ENCODE data around the gene TP53RK. TPM values are rescaled to one million over a fixed set of nuclear protein-coding genes. Genes with fewer than 3 reads are reported as not detected.

Gene TP53RK
- total RNA-seq, 2 donors from 2014 or later = 11.3 to 12.1 TPM

DNA sequence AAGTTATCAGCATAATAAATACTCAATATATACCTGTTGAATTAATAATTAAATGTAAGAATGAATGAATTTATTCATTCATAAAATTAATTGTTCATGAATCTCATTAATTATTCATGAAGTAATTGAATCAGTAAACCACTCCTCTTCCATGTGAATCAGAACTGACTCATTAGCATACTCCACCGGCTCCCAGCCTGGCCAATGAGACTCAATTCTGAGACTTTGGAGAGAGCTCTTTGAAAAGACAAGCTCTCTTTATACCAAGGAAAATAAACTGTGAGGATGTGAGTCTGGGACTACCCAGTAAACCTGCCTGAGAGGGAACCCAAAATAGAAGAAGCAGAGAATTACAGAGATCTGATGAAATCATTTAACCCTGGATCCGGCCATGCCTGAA lies 11.8 kb upstream of the TP53RK start:
- H3K27ac ChIP-seq = no peak overlapping the region
- TF ChIP-seq, protein P1, sequence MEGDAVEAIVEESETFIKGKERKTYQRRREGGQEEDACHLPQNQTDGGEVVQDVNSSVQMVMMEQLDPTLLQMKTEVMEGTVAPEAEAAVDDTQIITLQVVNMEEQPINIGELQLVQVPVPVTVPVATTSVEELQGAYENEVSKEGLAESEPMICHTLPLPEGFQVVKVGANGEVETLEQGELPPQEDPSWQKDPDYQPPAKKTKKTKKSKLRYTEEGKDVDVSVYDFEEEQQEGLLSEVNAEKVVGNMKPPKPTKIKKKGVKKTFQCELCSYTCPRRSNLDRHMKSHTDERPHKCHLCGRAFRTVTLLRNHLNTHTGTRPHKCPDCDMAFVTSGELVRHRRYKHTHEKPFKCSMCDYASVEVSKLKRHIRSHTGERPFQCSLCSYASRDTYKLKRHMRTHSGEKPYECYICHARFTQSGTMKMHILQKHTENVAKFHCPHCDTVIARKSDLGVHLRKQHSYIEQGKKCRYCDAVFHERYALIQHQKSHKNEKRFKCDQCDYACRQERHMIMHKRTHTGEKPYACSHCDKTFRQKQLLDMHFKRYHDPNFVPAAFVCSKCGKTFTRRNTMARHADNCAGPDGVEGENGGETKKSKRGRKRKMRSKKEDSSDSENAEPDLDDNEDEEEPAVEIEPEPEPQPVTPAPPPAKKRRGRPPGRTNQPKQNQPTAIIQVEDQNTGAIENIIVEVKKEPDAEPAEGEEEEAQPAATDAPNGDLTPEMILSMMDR (IDR thresholded peaks at IDR 0.05) = no peak

DNA sequence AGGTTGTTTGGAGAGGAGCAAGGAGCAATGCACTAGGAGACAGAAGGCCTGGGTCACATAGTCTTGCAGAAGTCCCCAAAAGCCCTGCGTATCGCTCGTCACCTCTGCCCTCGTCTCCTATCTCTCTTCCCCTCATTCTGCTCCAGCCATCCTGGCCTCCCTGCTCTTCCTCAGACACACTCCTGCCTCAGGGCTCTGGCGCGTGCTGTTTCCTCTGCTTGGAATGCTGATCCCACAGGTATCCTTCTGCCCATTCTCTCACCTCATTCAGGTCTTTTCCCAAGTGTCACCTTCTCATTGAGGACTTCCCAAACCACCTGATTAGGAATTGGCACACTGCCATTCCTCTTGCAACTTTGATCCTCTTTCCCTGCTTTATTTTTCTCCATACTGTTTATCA lies 11.2 kb upstream of the TP53RK start:
- Histone ChIP-seq H3K36me3 (no peaks in the 10 kb centered on the region), H3K9me3 (peaks cover 0 to 5% of the 10 kb centered on the region in 2 donors), H3K27me3 (no peaks in the 10 kb centered on the region), H3K4me1 (peaks cover 0 to 6% of the 10 kb centered on the region in 2 donors), H3K4me3 (no peak overlapping the region), H3K27ac (no peak overlapping the region)
- DNase-seq (ENCODE audit: low spot score) = no peak
- TF ChIP-seq, protein P1 (IDR thresholded peaks at IDR 0.05) = no peak

More for the DNA sequence above, 11.8 kb upstream of the TP53RK start:
- peaks cover 0 to 1% of the 10 kb centered on the region in 2 donors for H3K4me1 ChIP-seq
- no peak for DNase-seq (ENCODE audit: low spot score)
- H3K9me3 ChIP-seq = peaks cover 0 to 5% of the 10 kb centered on the region in 2 donors
- H3K4me3 ChIP-seq = no peak overlapping the region
- H3K36me3 ChIP-seq = no peaks in the 10 kb centered on the region
- H3K27me3 ChIP-seq = no peaks in the 10 kb centered on the region

DNA sequence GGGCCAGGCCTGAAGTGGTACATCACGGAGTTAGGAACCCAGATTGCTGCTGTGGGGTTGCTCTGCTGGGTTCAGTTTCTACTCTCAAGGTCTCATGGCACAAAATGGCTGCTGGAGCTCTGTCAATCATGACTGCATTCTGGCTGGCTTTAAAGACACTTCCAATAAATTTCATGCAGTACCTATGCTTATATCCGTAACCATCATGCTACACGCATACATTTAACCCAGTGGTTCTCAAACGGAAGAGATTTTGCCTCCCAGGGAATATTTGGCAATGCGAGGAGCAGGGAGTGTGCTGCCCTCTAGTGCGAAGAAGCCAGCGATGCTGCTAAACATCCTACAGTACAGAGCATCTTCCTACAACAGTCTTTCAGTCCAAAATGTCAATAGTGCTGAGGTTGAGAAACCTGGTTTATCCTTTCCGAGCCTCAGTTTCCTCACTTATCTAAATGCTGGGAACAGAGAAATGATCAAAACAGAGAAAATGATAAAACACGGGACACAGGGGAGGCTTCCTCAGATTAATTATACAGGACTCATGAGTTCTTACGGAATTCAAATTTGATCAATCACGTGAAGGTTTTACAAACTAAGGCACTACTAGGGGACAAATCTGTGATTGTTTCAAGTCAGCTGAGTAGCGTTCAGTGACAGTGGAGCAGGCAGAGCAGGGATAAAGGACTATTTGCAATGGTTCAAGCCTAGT lies 10.6 kb upstream of the TP53RK start:
- no peaks in the 10 kb centered on the region for H3K36me3 ChIP-seq
- peaks cover 0 to 6% of the 10 kb centered on the region in 2 donors for H3K4me1 ChIP-seq
- no peak overlapping the region for H3K27ac ChIP-seq
- H3K9me3 ChIP-seq = peaks cover 0 to 5% of the 10 kb centered on the region in 2 donors
- DNase-seq (ENCODE audit: low spot score) = no peak
- no peak overlapping the region for H3K4me3 ChIP-seq
- no peaks in the 10 kb centered on the region for H3K27me3 ChIP-seq
- TF ChIP-seq, protein P1 (IDR thresholded peaks at IDR 0.05) = peak in 1 of 2 donors; percentile 46

DNA sequence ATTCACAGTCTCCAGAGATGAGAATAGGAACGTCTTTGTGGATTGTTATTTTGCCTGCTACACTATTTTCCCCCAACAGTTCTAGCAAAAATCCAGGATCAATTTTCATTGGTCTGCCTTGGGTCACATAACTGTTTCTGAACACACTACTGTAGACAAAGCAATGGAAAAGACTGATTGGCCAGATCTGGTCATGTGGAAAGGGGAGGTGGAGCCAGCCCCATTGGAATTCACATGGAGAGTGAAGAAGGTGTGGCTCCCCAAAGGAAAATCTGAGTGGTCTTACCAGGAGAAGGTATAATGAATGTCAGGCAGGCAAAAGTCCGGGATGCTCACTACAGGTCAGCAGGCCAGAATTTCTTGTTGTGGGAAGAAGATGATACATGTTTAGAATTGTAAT lies 9.5 kb upstream of the TP53RK start:
- peaks cover 0 to 10% of the 10 kb centered on the region in 2 donors for H3K4me1 ChIP-seq
- no peaks in the 10 kb centered on the region for H3K27me3 ChIP-seq
- TF ChIP-seq, protein P1 (IDR thresholded peaks at IDR 0.05) = no peak
- no peak for DNase-seq (ENCODE audit: low spot score)
- peaks cover 0 to 5% of the 10 kb centered on the region in 2 donors for H3K9me3 ChIP-seq
- no peaks in the 10 kb centered on the region for H3K36me3 ChIP-seq
- no peak overlapping the region for H3K27ac ChIP-seq
- no peak overlapping the region for H3K4me3 ChIP-seq

DNA sequence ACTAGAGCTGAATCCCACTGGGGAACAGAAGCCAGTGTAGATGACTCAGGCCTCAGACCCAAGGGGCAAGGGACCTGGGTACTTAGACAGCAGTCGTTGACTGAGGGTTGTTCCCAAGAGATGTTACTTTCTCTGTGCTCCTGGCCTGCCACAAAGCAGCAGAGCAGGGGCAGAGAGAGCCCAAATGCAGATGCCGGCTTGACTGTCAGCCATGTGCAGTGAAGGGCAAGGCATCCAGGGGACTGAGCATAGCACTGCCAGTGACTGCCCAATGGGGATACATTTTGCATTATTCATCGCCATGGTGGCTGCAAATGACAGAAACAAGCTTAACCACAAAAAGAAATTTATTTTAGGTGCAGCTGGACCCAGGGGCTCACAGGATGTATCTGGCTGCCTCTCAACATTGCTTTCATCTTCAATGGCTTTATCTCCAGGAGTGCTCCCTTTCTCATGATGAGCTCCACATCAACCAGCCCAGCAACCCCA lies 7.6 kb upstream of the TP53RK start:
- peaks cover 0 to 5% of the 10 kb centered on the region in 2 donors for H3K9me3 ChIP-seq
- H3K4me1 ChIP-seq = peaks cover 0 to 10% of the 10 kb centered on the region in 2 donors
- H3K27me3 ChIP-seq = no peaks in the 10 kb centered on the region
- no peak overlapping the region for H3K4me3 ChIP-seq
- no peaks in the 10 kb centered on the region for H3K36me3 ChIP-seq
- TF ChIP-seq, protein P1 (IDR thresholded peaks at IDR 0.05) = no peak
- DNase-seq (ENCODE audit: low spot score) = no peak
- H3K27ac ChIP-seq = no peak overlapping the region
